HG03457 (cell line): ENCODE data around the gene GALNS.

Experiments used
- ATAC-seq: cut with Tn5 transposase; IDR thresholded peaks from one replicate; pipeline ENCODE4 v1.9.1; 2021; ENCODE audit warnings: moderate number of reproducible peaks; ENCODE audit not compliant: unreplicated experiment

Gene GALNS

GRCh38 chr16:88877564-88878289 is 21.0 kb upstream of the GALNS start:
- ATAC-seq: no peak

GRCh38 chr16:88876942-88877526 is 20.3 kb upstream of the GALNS start:
- ATAC-seq: no peak

- no peak for ATAC-seq
Measured at GRCh38 chr16:88875703-88876234, 19.0 kb upstream of the GALNS start.

GRCh38 chr16:88874938-88875599 is 18.3 kb upstream of the GALNS start:
- ATAC-seq: no peak

- no peak for ATAC-seq
Measured at GRCh38 chr16:88872650-88873331, 16.0 kb upstream of the GALNS start.

GRCh38 chr16:88871730-88872416 is 15.1 kb upstream of the GALNS start:
- ATAC-seq: no peak

- ATAC-seq: no peak
Measured at GRCh38 chr16:88871349-88871702, 14.6 kb upstream of the GALNS start.

- ATAC-seq: no peak
Measured at GRCh38 chr16:88870608-88871348, 14.0 kb upstream of the GALNS start.

- ATAC-seq: no peak
Measured at GRCh38 chr16:88869673-88869980, 12.9 kb upstream of the GALNS start.

GRCh38 chr16:88868974-88869672 is 12.4 kb upstream of the GALNS start:
- ATAC-seq: no peak

- no peak for ATAC-seq
Measured at GRCh38 chr16:88867581-88868246, 11.0 kb upstream of the GALNS start.

GRCh38 chr16:88866151-88866920 is 9.6 kb upstream of the GALNS start, which contains the start of gene PABPN1L:
TSS of gene PABPN1L (minus strand) at chr16:88866660. CDS start at chr16:88866606, 54 bp downstream.
- no peak for ATAC-seq

GRCh38 chr16:88865742-88866141 is 9.0 kb upstream of the GALNS start:
- no peak for ATAC-seq

- no peak for ATAC-seq
Measured at GRCh38 chr16:88865310-88865709, 8.6 kb upstream of the GALNS start.

- no peak for ATAC-seq
Measured at GRCh38 chr16:88864521-88864920, 7.8 kb upstream of the GALNS start.

- no peak for ATAC-seq
Measured at GRCh38 chr16:88864099-88864498, 7.4 kb upstream of the GALNS start.

- ATAC-seq: no peak
Measured at GRCh38 chr16:88863426-88863825, 6.7 kb upstream of the GALNS start.

GRCh38 chr16:88862968-88863367 is 6.2 kb upstream of the GALNS start:
- ATAC-seq: no peak
